NCI-H526 (cell line): Measurements from ENCODE around the gene PTPRC.
A peak's percentile ranks its signal among the peaks of the same experiment; 100 is the strongest.

Experiments
- DNase-seq, 2 experiments: peaks; one replicate each; lab custom pipeline; 2025; lab: John Stamatoyannopoulos, UW

PTPRC gene

DNA sequence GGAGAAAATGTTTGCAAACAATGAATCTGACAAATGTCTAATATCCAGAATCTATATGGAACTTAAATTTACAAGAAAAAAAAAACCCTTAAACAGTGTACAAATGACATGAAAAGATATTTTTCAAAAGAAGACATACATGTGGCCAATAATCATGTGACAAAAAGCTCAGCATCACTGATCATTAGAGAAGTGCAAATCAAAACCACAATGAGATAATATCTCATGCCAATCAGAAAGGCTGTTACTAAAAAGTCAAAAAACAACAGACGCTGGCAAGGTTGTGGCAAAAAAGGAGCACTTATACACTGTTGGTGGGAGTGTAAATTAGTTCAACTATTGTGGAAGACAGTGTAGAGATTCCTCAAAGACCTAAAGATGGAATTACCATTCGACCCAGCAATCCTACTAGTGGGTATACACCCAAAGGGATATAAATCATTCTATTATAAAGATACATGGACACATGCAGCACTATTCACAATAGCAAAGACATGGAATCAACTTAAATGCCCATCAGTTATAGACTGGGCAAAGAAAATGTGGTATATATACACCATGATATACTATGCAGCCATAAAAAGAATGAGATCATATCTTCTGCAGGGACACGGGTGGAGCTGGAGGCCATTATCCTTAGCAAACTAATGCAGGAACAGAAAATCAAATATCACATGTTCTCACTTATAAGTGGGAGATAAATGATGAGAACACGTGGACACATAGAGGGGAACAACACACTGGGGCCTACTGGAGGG is 123.2 kb downstream of the PTPRC start:
- no peak for DNase-seq

- peak; percentile 41 to 57 for DNase-seq
Observed at GRCh38 chr1:198763298-198763714, 124.5 kb downstream of the PTPRC start.

GRCh38 chr1:198764748-198765147 is 125.9 kb downstream of the PTPRC start:
- DNase-seq: no peak

- DNase-seq: no peak
Observed at GRCh38 chr1:198765416-198765815, 126.6 kb downstream of the PTPRC start.

- DNase-seq: peak; percentile 1 to 37
Observed at GRCh38 chr1:198771563-198772153, 132.8 kb downstream of the PTPRC start.

DNA sequence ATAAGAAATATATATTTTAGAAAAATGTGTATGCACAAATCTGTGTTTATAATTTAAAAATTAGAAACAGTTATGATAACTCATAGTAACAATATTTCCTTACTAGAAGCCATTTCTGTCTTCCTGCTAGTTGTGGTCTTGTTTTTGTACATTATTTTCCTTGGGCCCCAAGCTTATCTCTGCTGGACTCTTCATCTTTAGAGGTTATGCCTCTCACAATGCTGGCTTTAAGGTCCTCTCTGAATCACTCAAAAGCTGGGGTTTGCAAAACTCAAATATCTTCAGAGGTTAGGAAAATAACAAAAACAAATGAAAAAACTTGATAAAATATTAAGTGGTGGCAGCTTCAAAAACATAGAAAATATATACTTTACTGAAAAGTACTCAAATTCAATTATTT is 133.8 kb downstream of the PTPRC start:
- DNase-seq: no peak

DNA sequence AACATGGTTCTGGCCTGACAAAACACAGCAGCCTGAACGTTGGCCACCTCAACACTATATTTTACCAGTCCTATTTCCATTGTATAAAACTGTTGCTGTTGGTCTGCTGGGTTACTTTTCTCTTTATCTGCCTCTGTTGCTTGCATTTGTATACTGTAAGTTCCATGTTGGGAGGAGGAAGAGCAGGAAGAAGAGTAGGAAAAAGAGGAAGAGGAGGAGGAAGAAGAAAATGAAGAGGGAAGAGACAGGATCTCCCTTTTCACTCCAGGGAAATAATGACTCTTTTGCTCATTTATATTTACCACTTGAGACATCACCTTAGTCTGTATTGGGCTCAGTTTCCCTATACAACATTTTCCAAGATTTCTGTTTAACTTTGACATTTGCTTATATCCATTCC is 134.2 kb downstream of the PTPRC start:
- no peak for DNase-seq

- no peak for DNase-seq
Observed at GRCh38 chr1:198773523-198773922, 134.7 kb downstream of the PTPRC start.

- no peak for DNase-seq
Observed at GRCh38 chr1:198774421-198774820, 135.6 kb downstream of the PTPRC start.

GRCh38 chr1:198775606-198776005 is 136.8 kb downstream of the PTPRC start:
- DNase-seq: no peak

DNA sequence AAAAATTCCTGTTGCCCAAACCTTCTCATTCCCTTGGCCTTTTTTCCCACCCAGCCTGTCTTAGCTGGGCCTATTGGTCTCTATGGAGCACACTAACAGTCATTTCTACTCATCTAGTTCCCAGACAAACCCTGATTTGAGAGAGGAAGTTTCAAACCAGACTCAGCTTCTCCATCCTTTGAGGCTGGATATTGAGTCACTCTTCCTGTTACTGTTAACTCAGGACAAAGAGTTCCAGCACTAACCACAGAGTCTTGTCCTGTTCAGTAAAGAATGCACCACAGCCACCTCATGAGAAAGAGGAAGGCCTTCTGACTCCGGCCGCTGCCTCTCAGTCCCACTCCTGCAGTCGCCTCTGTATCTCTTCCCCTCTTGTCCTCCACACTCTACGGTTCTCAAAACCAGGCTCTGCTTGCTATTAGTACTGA is 137.8 kb downstream of the PTPRC start:
- no peak for DNase-seq

GRCh38 chr1:198778049-198778448 is 139.2 kb downstream of the PTPRC start:
- DNase-seq: no peak

GRCh38 chr1:198780376-198780775 is 141.5 kb downstream of the PTPRC start:
- DNase-seq: no peak

GRCh38 chr1:198788561-198789064 is 149.8 kb downstream of the PTPRC start:
- DNase-seq: peak in 1 of 2 experiments; percentile 1

- no peak for DNase-seq
Observed at GRCh38 chr1:198793714-198794113, 154.9 kb downstream of the PTPRC start.

GRCh38 chr1:198794498-198794897 is 155.7 kb downstream of the PTPRC start:
- no peak for DNase-seq

- DNase-seq: no peak
Observed at GRCh38 chr1:198797656-198798055, 158.8 kb downstream of the PTPRC start.

DNA sequence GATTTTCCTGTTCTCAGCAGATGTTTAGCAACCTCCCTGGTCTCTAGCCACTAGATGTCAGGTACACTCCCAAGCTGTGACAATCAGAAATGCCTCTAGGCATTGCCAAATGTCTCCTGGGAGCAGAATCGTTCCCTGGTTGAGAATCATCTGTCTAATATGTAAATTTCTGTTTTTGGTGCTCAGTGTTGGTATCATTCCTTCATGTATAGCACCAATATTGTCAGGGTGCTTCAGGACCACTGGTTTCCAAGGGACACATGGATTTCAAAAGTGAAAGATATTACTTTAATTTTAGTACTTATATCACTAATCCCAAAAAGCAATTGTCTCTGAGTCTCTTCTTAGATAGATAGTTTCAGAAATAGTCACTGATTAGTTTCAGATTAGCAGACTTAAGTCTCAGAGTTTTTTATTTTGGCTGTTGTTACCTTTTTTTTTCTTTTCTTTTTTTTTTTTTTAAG is 160.1 kb downstream of the PTPRC start:
- peak; percentile 1 to 14 for DNase-seq

DNA sequence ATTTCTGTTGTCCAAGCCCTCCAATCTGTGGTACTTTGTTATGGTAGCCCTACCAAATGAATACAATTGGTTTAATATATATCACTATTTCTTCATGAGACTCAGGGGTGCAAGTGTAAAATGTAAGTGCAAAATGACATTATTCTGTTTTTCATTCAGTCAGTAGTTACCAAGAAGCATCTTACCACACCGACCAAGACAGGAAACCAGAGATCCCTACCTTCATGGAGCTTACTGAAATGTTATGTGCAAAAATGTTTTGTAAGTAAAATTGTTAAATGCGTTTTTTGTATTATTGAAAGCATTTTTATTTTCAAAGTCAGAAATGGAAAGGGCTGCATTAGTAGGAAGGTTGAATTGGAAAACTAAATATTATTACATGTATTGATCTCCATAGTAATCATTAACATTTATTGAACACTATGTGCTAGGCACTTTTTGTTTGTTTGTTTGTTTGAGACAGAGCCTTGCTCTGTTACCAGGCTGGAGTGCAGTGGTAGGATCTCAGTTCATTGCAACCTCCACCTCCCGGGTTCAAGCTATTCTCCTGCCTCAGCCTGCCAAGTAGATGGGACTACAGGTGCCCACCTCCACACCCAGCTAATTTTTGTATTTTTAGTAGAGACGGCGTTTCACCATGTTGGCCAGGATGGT is 166.8 kb downstream of the PTPRC start:
- no peak for DNase-seq

GRCh38 chr1:198806861-198807260 is 168.0 kb downstream of the PTPRC start:
- no peak for DNase-seq
